Colonic mucosa (tissue), 4 donors: ENCODE data around the gene ANKRD12. TPM values are rescaled to one million over a fixed set of nuclear protein-coding genes. Genes with fewer than 3 reads are reported as not detected.
"Not testable (repeated sequence)": the region's sequence is repeated elsewhere in the genome, so short reads cannot be mapped to it uniquely, and the experiment has no call there.

ENCODE experiments used
- DNase-seq: peaks from one replicate; pipeline ENCODE4 v3.0.0-alpha.2; 2020
- H3K27ac ChIP-seq: fragments of 200-600 bp; one replicate; pipeline ENCODE4 v1.8.0; 2021
- H3K27me3 ChIP-seq: fragments of 200-600 bp; one replicate; pipeline ENCODE4 v1.8.0; 2021
- H3K36me3 ChIP-seq: fragments of 200-600 bp; one replicate; pipeline ENCODE4 v1.8.0; 2021
- H3K4me1 ChIP-seq: fragments of 200-600 bp; one replicate; pipeline ENCODE4 v1.8.0; 2021; ENCODE audit warnings: mild to moderate bottlenecking
- H3K4me3 ChIP-seq: fragments of 200-600 bp; one replicate; pipeline ENCODE4 v1.8.0; 2021
- H3K9ac ChIP-seq, 2 donors: one replicate each; pipeline ENCODE4 v1.7.0; 2013; ENCODE audit warnings: control low read depth in 2 of 2, low read depth in 2 of 2, low read length in 2 of 2
- H3K9me3 ChIP-seq: fragments of 200-600 bp; one replicate; pipeline ENCODE4 v1.8.0; 2021
- CTCF ChIP-seq: fragments of 200-600 bp; IDR thresholded peaks from one replicate; pipeline ENCODE4 v1.8.0; 2022; ENCODE audit warnings: antibody characterized with exemption, mild to moderate bottlenecking
- intact Hi-C: fragments of 100-400 bp; cut with DNase I; formaldehyde crosslinking; loops from one replicate; pipeline ENCODE4 v1.14.1; 2022
- total RNA-seq, 2 donors: library from RNA; stranded (reverse); fragmentation: NEBNext Ultra II Directional in 1 of 2; extraction: Animal tissue kit (Norgen Biotek cat#: 25700) in 1 of 2; gene quantifications; one replicate each; pipeline ENCODE4 v1.2.1, GENCODE V29; 2021
- donor health status: healthy.
- donor health status: DM: no; HTN: no; CAD: no.
- donor health status: DM: no; HTN: no; CAD: no.

Gene ANKRD12
- total RNA-seq, 2 donors from 2014 or later: 27.9 to 55.7 TPM

GRCh38 chr18:9150121-9150520, 13.5 kb downstream of the ANKRD12 start:
- Histone ChIP-seq H3K27ac (no peak overlapping the region), H3K36me3 (no peaks in the 10 kb centered on the region), H3K9ac (no peak overlapping the region), H3K4me1 (peaks cover 5% of the 10 kb centered on the region), H3K4me3 (no peak overlapping the region), H3K9me3 (no peaks in the 10 kb centered on the region), H3K27me3 (no peaks in the 10 kb centered on the region)
- no peak for DNase-seq
- TF ChIP-seq CTCF: no peak
- intact Hi-C loops: no loop called here

- intact Hi-C loops: no loop called here
- Histone ChIP-seq H3K36me3 (no peaks in the 10 kb centered on the region), H3K27me3 (no peaks in the 10 kb centered on the region), H3K4me1 (no peaks in the 10 kb centered on the region), H3K9ac (no peak overlapping the region), H3K27ac (no peak overlapping the region), H3K9me3 (no peaks in the 10 kb centered on the region), H3K4me3 (no peak overlapping the region)
- no peak for TF ChIP-seq CTCF
- DNase-seq: no peak
Observed at GRCh38 chr18:9153256-9153655, 16.7 kb downstream of the ANKRD12 start.

GRCh38 chr18:9156604-9157249, 20.1 kb downstream of the ANKRD12 start:
- DNase-seq: no peak
- no peaks in the 10 kb centered on the region for H3K36me3 ChIP-seq
- no peak overlapping the region for H3K27ac ChIP-seq
- no peak overlapping the region for H3K4me3 ChIP-seq
- no peaks in the 10 kb centered on the region for H3K4me1 ChIP-seq
- H3K27me3 ChIP-seq: no peaks in the 10 kb centered on the region
- H3K9ac ChIP-seq: no peak overlapping the region
- TF ChIP-seq CTCF: no peak
- intact Hi-C loops: no loop called here
- no peaks in the 10 kb centered on the region for H3K9me3 ChIP-seq

- no peak overlapping the region for H3K4me3 ChIP-seq
- intact Hi-C loops: no loop called here
- H3K36me3 ChIP-seq: no peaks in the 10 kb centered on the region
- no peak overlapping the region for H3K9ac ChIP-seq
- no peaks in the 10 kb centered on the region for H3K4me1 ChIP-seq
- DNase-seq: no peak
- H3K9me3 ChIP-seq: no peaks in the 10 kb centered on the region
- H3K27me3 ChIP-seq: no peaks in the 10 kb centered on the region
- no peak overlapping the region for H3K27ac ChIP-seq
- no peak for TF ChIP-seq CTCF
Observed at GRCh38 chr18:9157806-9158205, 21.2 kb downstream of the ANKRD12 start.

GRCh38 chr18:9160014-9160413, 23.4 kb downstream of the ANKRD12 start:
- H3K9ac ChIP-seq: no peak overlapping the region
- no peaks in the 10 kb centered on the region for H3K9me3 ChIP-seq
- no peak overlapping the region for H3K27ac ChIP-seq
- DNase-seq: no peak
- H3K36me3 ChIP-seq: no peaks in the 10 kb centered on the region
- TF ChIP-seq CTCF: no peak
- intact Hi-C loops: no loop called here
- no peaks in the 10 kb centered on the region for H3K4me1 ChIP-seq
- no peak overlapping the region for H3K4me3 ChIP-seq
- no peaks in the 10 kb centered on the region for H3K27me3 ChIP-seq

GRCh38 chr18:9162663-9163062, 26.1 kb downstream of the ANKRD12 start:
- H3K4me3 ChIP-seq, H3K27ac ChIP-seq, H3K9ac ChIP-seq, H3K4me1 ChIP-seq, H3K36me3 ChIP-seq, DNase-seq, H3K9me3 ChIP-seq, H3K27me3 ChIP-seq, intact Hi-C loops: not testable (repeated sequence)

- H3K4me1 ChIP-seq, H3K9ac ChIP-seq, H3K27ac ChIP-seq, intact Hi-C loops, H3K4me3 ChIP-seq, DNase-seq, H3K27me3 ChIP-seq, H3K36me3 ChIP-seq, H3K9me3 ChIP-seq: not testable (repeated sequence)
Observed at GRCh38 chr18:9164149-9164548, 27.6 kb downstream of the ANKRD12 start.

GRCh38 chr18:9165883-9166282, 29.3 kb downstream of the ANKRD12 start:
- DNase-seq, H3K9me3 ChIP-seq, H3K36me3 ChIP-seq, intact Hi-C loops, H3K27ac ChIP-seq, H3K4me1 ChIP-seq, H3K9ac ChIP-seq, H3K4me3 ChIP-seq, H3K27me3 ChIP-seq: not testable (repeated sequence)

GRCh38 chr18:9169515-9169914, 32.9 kb downstream of the ANKRD12 start:
- H3K9ac ChIP-seq, H3K4me3 ChIP-seq, H3K9me3 ChIP-seq, H3K27me3 ChIP-seq, H3K4me1 ChIP-seq, H3K36me3 ChIP-seq, H3K27ac ChIP-seq, intact Hi-C loops, DNase-seq: not testable (repeated sequence)
